HUES48 (cell line): ENCODE results near the gene TMEM242.

Experiments used
- H3K27ac ChIP-seq: one replicate; pipeline ENCODE4 v1.7.0; 2013; ENCODE audit warnings: low read depth, low read length, inconsistent platforms
- H3K27me3 ChIP-seq: 2 replicates; pipeline ENCODE4 v1.6.1; 2013; ENCODE audit warnings: mild to moderate bottlenecking, low read length; ENCODE audit not compliant: control insufficient read depth, insufficient read depth
- H3K36me3 ChIP-seq: 2 replicates; pipeline ENCODE4 v1.6.1; 2013; ENCODE audit warnings: low read length; ENCODE audit not compliant: control insufficient read depth, insufficient read depth
- H3K4me1 ChIP-seq: 2 replicates; pipeline ENCODE4 v1.6.1; 2013; ENCODE audit warnings: mild to moderate bottlenecking, low read length; ENCODE audit not compliant: control insufficient read depth, insufficient read depth
- H3K4me3 ChIP-seq: 2 replicates; pipeline ENCODE4 v1.5.1; 2013; ENCODE audit warnings: mild to moderate bottlenecking, low read depth, low read length
- H3K9ac ChIP-seq: 2 replicates; pipeline ENCODE4 v1.6.1; 2013; ENCODE audit warnings: mild to moderate bottlenecking, low read depth, low read length, moderate library complexity
- H3K9me3 ChIP-seq: 2 replicates; pipeline ENCODE4 v1.6.1; 2013; ENCODE audit warnings: low read length; ENCODE audit not compliant: control insufficient read depth, insufficient read depth

The TMEM242 gene

DNA sequence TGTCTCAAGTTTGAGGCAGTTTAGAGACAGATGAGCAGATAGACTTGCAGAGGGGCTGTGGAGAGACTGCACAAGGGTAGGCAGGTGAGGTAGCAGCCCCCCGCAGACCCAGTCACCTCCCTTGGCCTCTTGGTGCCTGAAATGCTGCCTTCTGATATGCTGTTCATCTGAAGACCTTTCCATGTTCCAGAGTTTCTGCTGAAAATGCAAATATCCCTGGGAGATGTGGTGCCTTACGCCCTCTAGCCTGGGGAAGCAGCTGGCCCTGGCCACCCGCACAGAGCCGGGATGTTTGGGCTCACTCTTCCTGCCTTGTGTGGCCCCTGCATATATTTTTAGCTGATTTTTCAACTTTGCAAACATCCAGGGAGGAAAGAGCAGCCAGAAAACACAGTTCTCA lies 51.4 kb downstream of the TMEM242 start:
- no peaks in the 10 kb centered on the region for H3K36me3 ChIP-seq
- H3K9ac ChIP-seq: no peak overlapping the region

GRCh38 chr6:157271441-157271840 lies 51.9 kb downstream of the TMEM242 start:
- Histone ChIP-seq H3K36me3 (no peaks in the 10 kb centered on the region), H3K4me1 (peaks cover 12% of the 10 kb centered on the region; the same call in 1 of the 2 replicates), H3K9me3 (no peaks in the 10 kb centered on the region), H3K27me3 (peaks cover 9% of the 10 kb centered on the region), H3K27ac (no peak overlapping the region), H3K4me3 (no peak overlapping the region), H3K9ac (no peak overlapping the region)

More for the DNA sequence above, 51.4 kb downstream of the TMEM242 start:
- Histone ChIP-seq H3K4me3 (no peak overlapping the region), H3K4me1 (peaks cover 12% of the 10 kb centered on the region; the same call in 1 of the 2 replicates), H3K27me3 (peaks cover 9% of the 10 kb centered on the region), H3K27ac (no peak overlapping the region), H3K9me3 (no peaks in the 10 kb centered on the region)

DNA sequence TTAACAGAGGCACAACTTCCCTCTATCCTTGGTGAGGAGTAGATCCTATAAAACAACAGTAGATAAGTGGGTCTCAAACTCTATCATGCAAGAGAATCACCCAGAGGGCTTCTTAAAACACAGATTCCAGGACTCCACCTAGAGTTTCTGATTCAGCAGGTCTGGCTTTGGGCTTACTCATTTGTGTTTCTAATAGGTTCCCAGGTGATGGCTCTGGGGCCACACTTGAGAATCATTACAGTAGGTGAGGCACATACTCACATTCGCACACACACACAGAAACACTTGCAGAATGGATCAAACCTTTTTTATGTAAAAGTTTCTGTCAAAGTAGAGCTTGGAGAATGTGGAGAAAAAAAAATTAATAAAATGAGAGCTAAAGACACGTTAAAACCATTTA lies 52.4 kb downstream of the TMEM242 start:
- Histone ChIP-seq H3K4me3 (no peak overlapping the region), H3K27me3 (peaks cover 9% of the 10 kb centered on the region)

DNA sequence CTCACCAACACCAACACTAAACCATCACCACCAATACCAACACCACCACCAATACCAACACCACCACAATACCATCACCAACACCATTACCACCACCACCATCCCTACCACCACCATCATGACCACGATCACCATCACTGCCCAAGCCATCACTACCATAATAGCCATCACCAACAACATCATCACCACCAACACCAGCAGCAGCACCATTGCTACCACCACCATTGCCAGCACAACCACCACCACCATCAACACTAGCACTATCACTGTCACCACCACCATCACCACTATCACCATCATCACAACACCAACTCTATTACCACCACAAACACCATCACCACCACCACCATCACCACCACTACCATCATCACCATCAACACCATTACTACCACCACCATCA lies 53.0 kb downstream of the TMEM242 start:
- peaks cover 12% of the 10 kb centered on the region; the same call in 1 of the 2 replicates for H3K4me1 ChIP-seq
- H3K9me3 ChIP-seq: no peaks in the 10 kb centered on the region
- H3K36me3 ChIP-seq: no peaks in the 10 kb centered on the region
- no peak overlapping the region for H3K9ac ChIP-seq
- peaks cover 9% of the 10 kb centered on the region for H3K27me3 ChIP-seq
- H3K4me3 ChIP-seq: no peak overlapping the region
- H3K27ac ChIP-seq: no peak overlapping the region

More for the DNA sequence above, 52.4 kb downstream of the TMEM242 start:
- Histone ChIP-seq H3K9me3 (no peaks in the 10 kb centered on the region), H3K36me3 (no peaks in the 10 kb centered on the region), H3K4me1 (peaks cover 12% of the 10 kb centered on the region; the same call in 1 of the 2 replicates), H3K27ac (no peak overlapping the region), H3K9ac (no peak overlapping the region)

DNA sequence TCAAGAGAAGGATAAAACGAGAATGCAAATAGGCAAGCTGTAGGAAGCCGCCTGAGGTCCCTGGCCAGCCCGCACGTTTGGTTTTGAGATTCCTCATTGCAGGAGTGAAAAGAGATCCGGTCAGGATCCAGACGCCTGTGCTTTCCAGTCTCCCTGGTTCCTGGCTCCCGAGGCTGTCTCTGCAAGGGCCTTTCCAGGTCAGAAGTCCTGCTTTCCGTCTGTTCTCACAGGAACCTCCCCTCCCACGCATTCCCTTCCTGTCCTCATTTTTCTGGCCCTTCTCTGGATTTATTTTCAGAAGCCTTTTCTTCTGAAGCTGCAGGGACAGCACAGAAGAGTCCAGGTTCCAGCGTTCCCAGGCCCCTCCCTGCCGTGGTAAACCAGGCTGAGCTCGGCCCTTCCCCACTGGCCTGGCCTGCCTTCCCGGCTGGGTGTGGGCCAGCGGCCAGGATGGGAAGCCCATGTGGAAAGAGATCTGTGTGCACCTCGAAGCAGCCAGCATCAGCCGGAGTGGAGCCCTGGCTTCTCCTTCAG lies 54.0 kb downstream of the TMEM242 start:
- H3K27me3 ChIP-seq: peaks cover 7% of the 10 kb centered on the region
- H3K27ac ChIP-seq: no peak overlapping the region
- H3K9ac ChIP-seq: no peak overlapping the region
- no peaks in the 10 kb centered on the region for H3K36me3 ChIP-seq
- H3K9me3 ChIP-seq: no peaks in the 10 kb centered on the region
- no peak overlapping the region for H3K4me3 ChIP-seq
- peaks cover 12% of the 10 kb centered on the region; the same call in 1 of the 2 replicates for H3K4me1 ChIP-seq

DNA sequence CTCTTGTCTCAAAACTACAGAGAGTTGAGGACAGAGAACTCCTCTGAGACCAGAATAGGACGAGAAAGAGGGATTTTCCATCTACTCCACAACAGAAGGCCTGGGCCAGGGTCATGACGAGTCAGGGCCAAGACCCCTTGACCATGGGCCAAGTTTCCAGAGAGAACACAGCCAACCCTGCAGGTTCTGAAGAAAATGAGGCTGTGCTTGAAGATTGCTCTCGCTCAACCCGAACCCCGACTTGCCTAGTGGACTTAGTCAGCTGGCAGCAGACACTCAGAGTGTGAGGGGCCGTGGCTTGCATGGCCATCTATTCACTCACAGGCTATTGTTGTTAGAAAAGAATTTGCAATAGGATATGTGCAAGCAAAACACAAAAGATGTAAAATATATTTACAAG lies 54.5 kb downstream of the TMEM242 start:
- H3K9me3 ChIP-seq: no peaks in the 10 kb centered on the region
- H3K36me3 ChIP-seq: no peaks in the 10 kb centered on the region
- H3K4me3 ChIP-seq: no peak overlapping the region
- H3K27ac ChIP-seq: no peak overlapping the region
- H3K4me1 ChIP-seq: peaks cover 11% of the 10 kb centered on the region; the same call in 1 of the 2 replicates
- peaks cover 2% of the 10 kb centered on the region for H3K27me3 ChIP-seq
- no peak overlapping the region for H3K9ac ChIP-seq

- no peak overlapping the region for H3K27ac ChIP-seq
- no peak overlapping the region for H3K4me3 ChIP-seq
These were observed 54.9 kb downstream of the TMEM242 start for GRCh38 chr6:157268396-157268795.

DNA sequence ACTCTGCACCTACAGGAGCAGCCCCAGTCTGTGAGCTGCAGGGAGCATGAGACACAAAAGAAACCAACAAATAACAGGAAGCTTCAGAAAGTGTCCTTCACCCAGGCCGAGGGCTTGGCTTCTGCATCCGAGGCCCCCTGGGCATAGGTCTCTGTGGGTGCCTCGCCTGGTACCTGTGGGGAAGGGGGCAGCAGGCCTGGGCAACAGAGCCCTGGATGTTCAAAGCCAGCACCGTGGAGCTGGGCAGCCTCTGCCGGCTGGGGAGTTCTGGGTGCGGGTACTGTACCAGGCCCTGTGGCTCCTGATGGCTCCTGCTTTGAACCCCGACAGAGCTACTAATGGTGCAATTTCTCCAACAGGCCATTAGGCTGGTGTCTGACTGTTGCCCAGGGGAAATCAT lies 55.7 kb downstream of the TMEM242 start:
- H3K4me1 ChIP-seq: no peaks in the 10 kb centered on the region
- H3K27ac ChIP-seq: no peak overlapping the region
- no peaks in the 10 kb centered on the region for H3K9me3 ChIP-seq
- H3K36me3 ChIP-seq: no peaks in the 10 kb centered on the region
- H3K27me3 ChIP-seq: no peaks in the 10 kb centered on the region
- H3K4me3 ChIP-seq: no peak overlapping the region
- H3K9ac ChIP-seq: no peak overlapping the region

More at GRCh38 chr6:157268396-157268795, 54.9 kb downstream of the TMEM242 start:
- Histone ChIP-seq H3K36me3 (no peaks in the 10 kb centered on the region), H3K27me3 (no peaks in the 10 kb centered on the region), H3K4me1 (peaks cover 7% of the 10 kb centered on the region; the same call in 1 of the 2 replicates), H3K9me3 (no peaks in the 10 kb centered on the region), H3K9ac (no peak overlapping the region)

GRCh38 chr6:157267109-157267611 lies 56.2 kb downstream of the TMEM242 start:
- Histone ChIP-seq H3K9me3 (no peaks in the 10 kb centered on the region), H3K4me1 (no peaks in the 10 kb centered on the region), H3K36me3 (no peaks in the 10 kb centered on the region), H3K27ac (no peak overlapping the region), H3K9ac (no peak overlapping the region), H3K4me3 (no peak overlapping the region), H3K27me3 (no peaks in the 10 kb centered on the region)

DNA sequence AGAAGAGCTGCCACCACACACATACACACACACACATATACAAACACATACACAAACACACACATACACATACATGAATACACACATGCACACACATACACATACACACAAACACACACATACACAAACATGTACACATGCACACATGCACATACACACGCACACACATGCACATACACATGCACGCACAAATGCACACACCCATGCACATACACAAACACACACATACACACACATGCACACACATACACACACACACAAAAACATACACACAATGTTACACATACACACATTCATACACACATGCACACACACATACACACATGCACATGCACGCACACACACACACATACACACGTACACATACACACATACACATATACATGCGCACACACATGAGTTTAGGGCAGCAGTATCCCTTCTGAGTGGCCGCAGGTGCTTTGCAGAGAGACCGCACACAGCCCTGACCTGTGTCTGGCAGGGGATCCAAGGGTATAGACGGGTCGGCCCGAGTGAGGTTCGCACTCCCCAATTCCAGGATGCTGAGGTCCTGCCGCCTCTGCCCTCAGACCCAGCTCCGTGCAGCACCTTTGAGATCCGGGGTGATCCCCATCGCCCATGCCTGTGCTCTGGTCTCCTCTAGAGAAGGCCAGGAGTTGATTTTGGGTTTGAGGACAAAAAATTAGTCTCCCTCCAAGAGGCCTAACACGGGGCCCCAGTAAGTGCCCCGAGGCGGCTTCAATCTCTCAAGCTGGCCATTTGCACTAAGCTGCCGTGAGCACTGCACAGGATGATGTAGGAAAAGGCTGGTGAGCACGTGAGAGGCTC lies 56.8 kb downstream of the TMEM242 start:
- Histone ChIP-seq H3K27ac (no peak overlapping the region), H3K4me1 (no peaks in the 10 kb centered on the region), H3K9me3 (no peaks in the 10 kb centered on the region), H3K9ac (no peak overlapping the region), H3K36me3 (no peaks in the 10 kb centered on the region), H3K27me3 (no peaks in the 10 kb centered on the region), H3K4me3 (no peak overlapping the region)

- no peaks in the 10 kb centered on the region for H3K27me3 ChIP-seq
- no peak overlapping the region for H3K4me3 ChIP-seq
- no peak overlapping the region for H3K9ac ChIP-seq
- no peaks in the 10 kb centered on the region for H3K36me3 ChIP-seq
- no peaks in the 10 kb centered on the region for H3K9me3 ChIP-seq
- no peaks in the 10 kb centered on the region for H3K4me1 ChIP-seq
- no peak overlapping the region for H3K27ac ChIP-seq
These were observed 57.7 kb downstream of the TMEM242 start for GRCh38 chr6:157265635-157266034.
